Kidney tubule cell (primary cell): ENCODE measurements around the gene NFIB.

Experiments
- DNase-seq: peaks from one replicate; pipeline ENCODE4 v3.0.0-alpha.2; 2018; ENCODE audit warnings: low spot score

Gene NFIB

DNA sequence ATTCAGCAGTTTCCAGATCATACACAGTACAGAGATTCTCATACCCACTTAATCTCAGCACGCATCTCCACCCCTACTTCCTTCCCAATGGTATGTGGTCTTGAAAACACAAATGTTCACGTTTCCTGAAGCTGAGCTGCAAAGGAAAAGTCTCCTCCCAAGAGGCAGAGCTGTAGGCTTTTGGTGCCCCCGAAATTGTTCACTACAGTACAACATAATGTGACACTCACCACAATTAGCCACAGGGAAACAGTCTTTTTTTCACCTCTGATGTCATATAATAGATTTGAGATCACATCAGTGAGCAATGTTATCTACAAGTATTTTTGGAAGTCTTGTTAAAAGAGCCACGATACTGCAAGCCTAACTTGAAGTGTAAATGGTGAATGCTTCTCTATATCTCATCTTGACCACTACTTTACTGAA is 40.2 kb downstream of the NFIB start:
- peak; percentile 30 for DNase-seq

- DNase-seq: peak; percentile 34
Observed at GRCh38 chr9:14272927-14273528, 40.9 kb downstream of the NFIB start.

DNA sequence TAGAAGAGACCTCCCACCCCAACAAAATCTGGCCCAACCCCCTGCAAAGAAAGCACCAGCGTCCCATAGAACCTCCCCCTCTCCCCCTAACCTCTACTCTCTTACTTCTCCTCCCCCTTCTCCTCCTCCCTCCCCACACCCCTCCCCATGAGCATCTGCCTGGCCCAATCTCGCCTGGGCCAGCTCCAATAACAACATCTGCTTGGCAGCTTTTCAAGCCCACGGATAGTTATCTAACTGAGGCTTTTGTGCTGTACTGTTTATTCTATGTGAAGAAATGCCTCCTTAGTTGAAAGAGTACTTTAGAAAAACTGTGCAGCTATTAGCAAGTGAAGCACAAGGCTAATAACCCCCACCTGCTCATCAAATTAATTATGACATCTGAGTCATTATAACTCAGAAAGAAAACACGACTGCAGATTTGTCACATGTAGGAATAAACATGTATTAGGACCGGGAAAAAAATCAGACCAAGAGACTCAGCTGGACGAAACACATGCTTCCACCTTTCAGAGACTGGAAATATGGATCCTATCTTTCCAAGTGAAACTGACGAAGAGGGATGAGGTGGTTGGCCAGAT is 42.8 kb downstream of the NFIB start:
- peak; percentile 48 for DNase-seq

DNA sequence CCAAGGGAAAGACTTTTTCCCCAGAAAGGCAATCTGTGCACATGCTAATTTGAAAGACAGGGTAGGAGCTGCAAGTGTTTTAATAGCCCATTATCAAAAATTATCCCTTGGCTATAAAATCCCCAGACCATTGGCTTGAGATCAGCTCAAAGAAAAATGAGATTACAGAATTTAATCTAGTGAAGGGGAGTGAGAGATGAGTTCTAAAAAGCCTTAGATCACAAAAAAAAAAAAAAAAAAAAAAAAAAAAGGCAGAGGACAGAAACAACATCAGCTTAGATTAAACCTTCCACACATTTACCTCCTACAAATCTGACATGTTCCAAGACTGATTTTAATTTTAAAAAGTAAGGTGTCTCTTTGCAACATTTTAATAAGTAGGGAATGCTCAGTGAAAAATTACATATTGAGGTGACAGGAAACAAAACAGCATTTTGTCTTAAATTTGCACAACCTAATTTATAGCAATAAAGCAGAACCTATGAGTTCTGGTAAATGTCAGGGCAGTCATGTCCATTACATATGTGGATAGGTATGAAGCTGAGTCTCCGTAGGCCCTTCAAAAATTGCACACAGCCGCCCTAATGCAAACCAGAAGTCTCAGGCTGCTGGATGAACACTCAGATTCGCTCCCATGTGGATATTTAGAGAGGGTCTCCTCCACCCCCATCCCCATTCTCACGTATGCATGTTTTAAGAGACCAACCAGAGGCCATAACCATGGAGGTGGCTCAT is 43.4 kb downstream of the NFIB start:
- DNase-seq: no peak

GRCh38 chr9:14269916-14270315 is 44.0 kb downstream of the NFIB start:
- no peak for DNase-seq

DNA sequence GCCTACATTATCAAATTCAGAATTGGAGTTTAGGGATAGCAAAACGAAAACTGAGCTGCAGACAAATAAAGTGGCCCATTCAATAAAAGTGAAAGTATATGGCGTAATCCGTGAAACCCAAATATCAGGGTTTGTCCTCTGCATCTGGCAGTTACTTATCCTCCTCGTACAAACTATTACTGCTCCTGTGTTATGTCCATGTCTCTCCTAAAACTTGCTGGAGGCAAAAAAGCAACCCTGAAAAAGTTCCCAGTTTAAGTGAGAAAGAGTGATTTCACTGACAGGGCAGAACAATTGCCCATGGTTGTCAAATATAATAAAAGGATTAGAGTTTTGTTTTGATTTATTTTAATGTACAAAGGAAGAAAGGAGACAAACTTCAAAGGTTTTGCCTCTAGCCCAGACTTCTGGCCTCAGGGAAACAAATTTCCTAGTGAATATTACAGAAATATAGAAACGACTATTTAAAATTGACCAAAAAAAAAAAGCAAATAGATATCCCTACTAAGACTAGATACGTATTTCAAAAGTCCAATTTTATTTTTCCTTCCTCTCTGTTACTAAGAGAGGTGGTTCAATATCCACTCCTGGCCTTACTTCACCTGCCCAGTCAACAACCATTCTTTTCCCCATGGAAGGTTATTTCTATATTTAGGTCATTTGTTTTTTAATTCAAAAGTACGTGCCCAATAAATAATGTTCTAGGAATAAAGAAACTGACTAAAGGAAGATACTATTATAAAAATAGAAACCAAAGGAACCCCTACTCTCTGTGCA is 50.0 kb downstream of the NFIB start:
- DNase-seq: no peak

DNA sequence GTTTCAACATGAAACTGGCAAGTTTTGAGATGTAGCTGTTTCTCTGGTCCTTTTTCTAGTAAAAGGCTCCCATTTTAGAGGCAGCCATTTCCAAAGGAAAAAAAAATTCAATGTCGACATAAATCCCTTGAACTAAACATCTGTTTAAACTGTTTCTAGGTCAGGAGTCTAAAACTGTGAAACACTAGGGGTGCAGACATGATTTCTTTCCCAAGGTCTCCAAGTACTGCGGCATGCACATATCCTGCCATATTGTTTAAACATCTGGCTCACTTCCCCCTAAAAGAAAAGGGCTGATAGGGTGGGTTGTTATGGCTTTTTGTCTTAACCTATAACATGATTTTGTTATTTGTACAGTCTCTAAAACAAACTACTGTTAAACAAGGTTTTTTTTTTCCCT is 51.1 kb downstream of the NFIB start:
- DNase-seq: no peak

- no peak for DNase-seq
Observed at GRCh38 chr9:14261616-14262015, 52.3 kb downstream of the NFIB start.

DNA sequence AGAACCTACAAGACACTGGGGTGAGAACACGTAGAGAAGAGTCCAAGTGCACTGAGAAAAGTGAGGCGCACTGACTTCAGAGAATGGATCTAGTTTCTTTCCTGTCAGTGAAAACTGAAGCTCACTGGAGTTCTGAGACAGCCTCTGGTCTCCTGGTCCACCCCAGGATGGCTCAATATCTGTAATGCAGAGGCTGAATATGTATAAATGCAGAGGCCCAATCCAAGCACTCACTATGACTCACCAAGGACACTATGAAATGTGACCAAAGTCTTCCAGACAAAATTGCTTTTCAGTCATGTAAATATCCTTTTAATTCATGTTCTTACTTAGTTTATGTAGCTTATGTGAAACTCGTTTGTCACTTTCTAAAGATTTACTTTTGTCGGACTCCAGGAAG is 53.8 kb downstream of the NFIB start:
- no peak for DNase-seq

GRCh38 chr9:14258660-14259239 is 55.2 kb downstream of the NFIB start:
- DNase-seq: no peak

DNA sequence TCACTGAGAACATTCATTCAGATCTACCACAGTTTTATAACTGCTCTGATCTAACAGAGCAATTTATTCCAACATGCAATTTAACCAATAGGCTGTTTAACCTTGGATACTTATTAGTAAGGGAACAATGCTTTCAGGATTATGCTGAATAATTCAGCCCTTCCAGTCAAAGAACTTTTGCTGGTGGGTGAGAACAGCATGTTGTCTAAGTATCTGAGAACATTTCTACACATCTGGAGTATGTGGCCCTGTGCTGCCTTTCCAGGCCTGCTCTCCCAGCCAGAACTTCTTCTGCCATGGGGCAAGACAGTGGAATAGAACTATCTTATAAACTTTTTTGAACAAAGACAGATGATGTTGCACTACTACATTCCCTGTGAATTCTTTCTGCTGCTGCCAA is 55.8 kb downstream of the NFIB start:
- no peak for DNase-seq

DNA sequence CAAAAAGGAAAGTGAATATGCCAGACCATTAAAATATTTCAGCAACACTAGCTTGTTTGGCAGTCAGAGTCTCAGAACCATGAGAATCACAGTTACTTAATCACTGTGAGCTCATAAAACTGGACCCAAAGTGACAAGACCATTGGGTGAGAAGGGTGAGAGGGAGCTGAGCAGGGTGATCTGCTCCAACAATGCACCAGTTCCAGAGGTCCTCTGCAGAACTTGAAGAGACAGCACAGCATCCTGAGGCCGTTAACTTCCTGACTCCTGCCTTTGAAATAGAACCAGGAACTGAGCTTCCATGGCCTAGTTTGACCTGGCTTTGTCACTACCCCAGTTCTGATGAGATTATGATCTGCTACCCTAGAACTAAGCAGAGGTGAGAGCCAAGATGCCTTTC is 57.4 kb downstream of the NFIB start:
- DNase-seq: no peak

- peak; percentile 96 for DNase-seq
Observed at GRCh38 chr9:14251154-14252071, 62.5 kb downstream of the NFIB start.

GRCh38 chr9:14250794-14251153 is 63.2 kb downstream of the NFIB start:
- DNase-seq: no peak

- no peak for DNase-seq
Observed at GRCh38 chr9:14249527-14249926, 64.4 kb downstream of the NFIB start.

DNA sequence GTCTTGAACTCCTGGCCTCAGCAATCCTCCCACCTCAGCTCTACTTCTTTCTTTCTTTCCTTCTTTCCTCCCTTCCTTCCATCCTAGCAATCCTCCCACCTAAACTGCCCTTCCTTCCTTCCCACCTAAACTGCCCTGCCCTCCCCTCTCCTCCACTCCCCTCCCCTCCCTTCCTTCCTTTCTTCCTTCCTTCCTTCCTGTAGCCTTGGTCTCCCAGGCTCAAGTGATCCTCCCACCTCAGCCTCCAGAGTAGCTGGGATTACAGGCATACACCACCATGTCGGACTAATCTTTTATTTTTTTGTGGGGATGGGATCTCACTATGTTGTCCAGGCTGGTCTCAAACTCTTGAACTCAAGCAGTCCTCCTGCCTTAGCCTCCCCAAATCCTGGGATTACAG is 65.8 kb downstream of the NFIB start:
- no peak for DNase-seq

DNA sequence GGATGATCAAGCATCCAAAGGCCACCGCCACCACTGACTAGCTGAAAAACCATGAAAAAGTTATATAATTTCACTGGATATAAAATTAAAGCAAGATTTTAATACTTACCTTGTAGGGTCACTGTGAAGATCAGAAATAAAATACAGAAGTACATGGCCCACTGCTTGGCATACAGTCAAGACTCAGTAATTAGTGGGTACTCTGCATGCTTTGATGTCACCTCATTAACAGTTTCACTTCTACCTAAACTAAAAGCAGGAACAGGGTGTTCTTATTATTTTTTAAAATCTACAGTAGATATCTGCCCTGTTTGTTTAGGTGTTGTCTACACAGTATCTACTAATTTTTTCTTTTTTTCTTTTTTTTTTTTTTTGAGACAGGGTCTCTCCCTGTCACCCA is 66.4 kb downstream of the NFIB start:
- DNase-seq: no peak

- DNase-seq: no peak
Observed at GRCh38 chr9:14246951-14247350, 67.0 kb downstream of the NFIB start.

GRCh38 chr9:14245901-14246525 is 67.9 kb downstream of the NFIB start:
- DNase-seq: peak; percentile 51

DNA sequence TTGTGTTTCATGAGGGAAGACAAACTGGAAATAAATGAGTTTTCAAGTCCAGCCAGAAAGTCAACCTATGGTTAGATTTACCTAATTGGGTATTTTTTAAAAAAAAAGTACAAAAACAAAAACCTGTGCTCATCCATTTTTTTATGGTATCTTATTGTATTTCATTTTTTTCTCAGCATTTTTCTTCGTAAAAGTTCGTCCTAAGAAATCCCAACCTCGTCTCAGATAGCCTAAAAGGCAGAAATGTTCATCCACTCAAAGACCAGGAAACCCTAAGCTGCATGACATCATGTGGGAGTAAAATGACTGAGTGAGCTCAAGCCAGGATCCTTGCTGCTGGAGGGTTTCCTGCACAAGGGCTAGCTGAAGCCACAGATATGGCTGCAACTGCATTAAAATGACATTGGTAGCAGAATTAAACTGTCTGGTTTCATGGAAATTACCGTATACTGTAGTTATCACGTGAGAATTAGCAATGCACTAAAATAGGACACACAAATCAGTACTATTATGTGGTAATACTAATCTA is 70.4 kb downstream of the NFIB start:
- DNase-seq: peak; percentile 22
